ENCODE measurements around the gene SNX18. TPM values are rescaled to one million over a fixed set of nuclear protein-coding genes. Genes with fewer than 3 reads are reported as not detected.

Gene SNX18
- total RNA-seq, 1 experiment from 2014 or later, result 16.0 TPM

DNA sequence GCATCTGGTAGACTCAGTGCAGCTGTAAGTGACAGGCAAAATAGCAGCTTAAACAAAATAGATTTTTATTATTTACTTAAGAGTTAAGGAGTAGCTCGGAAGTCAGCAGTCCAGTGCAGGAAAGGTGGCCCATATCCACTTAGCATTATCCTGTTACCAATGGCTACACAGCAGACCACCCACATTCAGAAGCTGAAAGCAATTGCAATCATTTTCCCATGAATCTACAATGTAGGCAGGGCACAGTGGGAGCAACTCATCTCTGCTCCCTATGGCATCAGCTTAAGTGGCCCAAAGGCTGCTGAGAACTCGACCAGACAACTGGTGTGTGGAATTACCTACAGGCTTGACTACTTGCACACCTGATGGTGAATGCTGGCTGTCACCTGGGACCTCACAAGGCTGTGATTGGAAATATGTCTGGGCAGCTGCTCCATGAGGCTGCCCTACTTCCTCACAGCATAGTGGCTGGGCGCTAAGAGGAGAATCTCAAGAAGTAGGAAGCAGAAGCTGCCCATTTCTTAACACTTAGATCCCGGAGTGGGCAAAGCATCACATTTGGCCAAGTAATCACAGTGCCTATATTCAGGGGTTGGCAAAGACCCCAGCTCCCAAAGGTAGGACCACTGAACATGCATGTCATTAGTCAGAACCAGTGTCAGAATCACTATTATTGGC is 56.4 kb downstream of the SNX18 start:
- Histone ChIP-seq H3K27me3 (ENCODE audit: insufficient read depth, low read length) (no peaks in the 10 kb centered on the region), H3K4me1 (ENCODE audit: control insufficient read depth in 1 of 2, insufficient read depth in 2 of 2, low read length in 2 of 2) (no peaks in the 10 kb centered on the region), H3K27ac (ENCODE audit: low read depth, low read length) (no peak overlapping the region), H2AFZ (ENCODE audit: low read depth, low read length, poor library complexity, severe bottlenecking) (no peak overlapping the region), H3K9ac (ENCODE audit: low read length) (no peak overlapping the region), H3K9me3 (ENCODE audit: control insufficient read depth in 1 of 2, insufficient read depth in 1 of 2, low read depth in 1 of 2, low read length in 2 of 2) (no peaks in the 10 kb centered on the region), H3K9me2 (ENCODE audit: insufficient read depth) (no peaks in the 10 kb centered on the region), H4K20me1 (ENCODE audit: insufficient read depth) (no peaks in the 10 kb centered on the region), H3K4me3 (replicated peaks in 1 of 2; ENCODE audit: low read depth in 1 of 2, low read length in 2 of 2) (no peak overlapping the region), H3K79me2 (ENCODE audit: insufficient read depth, low read length) (no peaks in the 10 kb centered on the region), H3K4me2 (ENCODE audit: low read length) (no peak overlapping the region), H3K36me3 (ENCODE audit: control insufficient read depth in 1 of 2, insufficient read depth in 2 of 2, low read length in 2 of 2) (no peaks in the 10 kb centered on the region)
- no TSS peak for BruUV-seq (replicated peaks)
- CTCF ChIA-PET, result no interaction called here
- ATAC-seq, result no peak
- TF ChIP-seq EZH2phosphoT487 (IDR thresholded peaks at IDR 0.05; ENCODE audit: borderline replicate concordance), result no peak
- TF ChIP-seq, protein P1, sequence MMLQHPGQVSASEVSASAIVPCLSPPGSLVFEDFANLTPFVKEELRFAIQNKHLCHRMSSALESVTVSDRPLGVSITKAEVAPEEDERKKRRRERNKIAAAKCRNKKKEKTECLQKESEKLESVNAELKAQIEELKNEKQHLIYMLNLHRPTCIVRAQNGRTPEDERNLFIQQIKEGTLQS (IDR thresholded peaks at IDR 0.05), result no peak
- TF ChIP-seq EGR1 (IDR thresholded peaks at IDR 0.05; ENCODE audit: low read depth), result no peak
- TF ChIP-seq, protein P2, sequence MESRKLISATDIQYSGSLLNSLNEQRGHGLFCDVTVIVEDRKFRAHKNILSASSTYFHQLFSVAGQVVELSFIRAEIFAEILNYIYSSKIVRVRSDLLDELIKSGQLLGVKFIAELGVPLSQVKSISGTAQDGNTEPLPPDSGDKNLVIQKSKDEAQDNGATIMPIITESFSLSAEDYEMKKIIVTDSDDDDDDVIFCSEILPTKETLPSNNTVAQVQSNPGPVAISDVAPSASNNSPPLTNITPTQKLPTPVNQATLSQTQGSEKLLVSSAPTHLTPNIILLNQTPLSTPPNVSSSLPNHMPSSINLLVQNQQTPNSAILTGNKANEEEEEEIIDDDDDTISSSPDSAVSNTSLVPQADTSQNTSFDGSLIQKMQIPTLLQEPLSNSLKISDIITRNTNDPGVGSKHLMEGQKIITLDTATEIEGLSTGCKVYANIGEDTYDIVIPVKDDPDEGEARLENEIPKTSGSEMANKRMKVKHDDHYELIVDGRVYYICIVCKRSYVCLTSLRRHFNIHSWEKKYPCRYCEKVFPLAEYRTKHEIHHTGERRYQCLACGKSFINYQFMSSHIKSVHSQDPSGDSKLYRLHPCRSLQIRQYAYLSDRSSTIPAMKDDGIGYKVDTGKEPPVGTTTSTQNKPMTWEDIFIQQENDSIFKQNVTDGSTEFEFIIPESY (IDR thresholded peaks at IDR 0.05; ENCODE audit: extremely low read depth, insufficient replicate concordance, low read length), result no peak
- no peak for TF ChIP-seq YY1 (IDR thresholded peaks at IDR 0.05; ENCODE audit: extremely low read depth, insufficient replicate concordance, low read depth, low read length)
- no peak for TF ChIP-seq CBX3 (IDR thresholded peaks at IDR 0.05; ENCODE audit: low read depth)
- TF ChIP-seq ELF1 (IDR thresholded peaks at IDR 0.05; ENCODE audit: borderline replicate concordance, low read depth), result no peak
- TF ChIP-seq JUND (IDR thresholded peaks at IDR 0.05), result no peak
- no peak for TF ChIP-seq ZFX (IDR thresholded peaks at IDR 0.05)
- no peak for TF ChIP-seq SP1 (IDR thresholded peaks at IDR 0.05; ENCODE audit: low read depth)
- no peak for TF ChIP-seq POLR2AphosphoS5 (IDR thresholded peaks at IDR 0.05; ENCODE audit: low read depth, low read length)
- TF ChIP-seq SIN3A (IDR thresholded peaks at IDR 0.05; ENCODE audit: low read depth), result no peak
- no peak for TF ChIP-seq TCF7L2 (IDR thresholded peaks at IDR 0.05; ENCODE audit: borderline replicate concordance, extremely low read depth, insufficient read depth, insufficient read length)
- TF ChIP-seq POLR2A (IDR thresholded peaks at IDR 0.05; ENCODE audit: borderline replicate concordance, extremely low read depth, insufficient read depth, insufficient read length), result no peak
- no peak for TF ChIP-seq FOSL1 (IDR thresholded peaks at IDR 0.05; ENCODE audit: low read depth)
- TF ChIP-seq EZH2 (IDR thresholded peaks at IDR 0.05), result no peak
- TF ChIP-seq, protein P3, sequence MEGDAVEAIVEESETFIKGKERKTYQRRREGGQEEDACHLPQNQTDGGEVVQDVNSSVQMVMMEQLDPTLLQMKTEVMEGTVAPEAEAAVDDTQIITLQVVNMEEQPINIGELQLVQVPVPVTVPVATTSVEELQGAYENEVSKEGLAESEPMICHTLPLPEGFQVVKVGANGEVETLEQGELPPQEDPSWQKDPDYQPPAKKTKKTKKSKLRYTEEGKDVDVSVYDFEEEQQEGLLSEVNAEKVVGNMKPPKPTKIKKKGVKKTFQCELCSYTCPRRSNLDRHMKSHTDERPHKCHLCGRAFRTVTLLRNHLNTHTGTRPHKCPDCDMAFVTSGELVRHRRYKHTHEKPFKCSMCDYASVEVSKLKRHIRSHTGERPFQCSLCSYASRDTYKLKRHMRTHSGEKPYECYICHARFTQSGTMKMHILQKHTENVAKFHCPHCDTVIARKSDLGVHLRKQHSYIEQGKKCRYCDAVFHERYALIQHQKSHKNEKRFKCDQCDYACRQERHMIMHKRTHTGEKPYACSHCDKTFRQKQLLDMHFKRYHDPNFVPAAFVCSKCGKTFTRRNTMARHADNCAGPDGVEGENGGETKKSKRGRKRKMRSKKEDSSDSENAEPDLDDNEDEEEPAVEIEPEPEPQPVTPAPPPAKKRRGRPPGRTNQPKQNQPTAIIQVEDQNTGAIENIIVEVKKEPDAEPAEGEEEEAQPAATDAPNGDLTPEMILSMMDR (IDR thresholded peaks at IDR 0.05 in 2 of 3, conservative IDR thresholded peaks at IDR 0.05 in 1 of 3; ENCODE audit: borderline replicate concordance in 1 of 3, insufficient read depth in 1 of 3, low read depth in 2 of 3, low read length in 2 of 3), result no peak
- TF ChIP-seq ZNF274 (IDR thresholded peaks at IDR 0.05; ENCODE audit: low read depth, low read length), result no peak
- RAD21 ChIA-PET (ENCODE audit: low non-redundant PET in 1 of 2, low total read pairs in 2 of 2, uncharacterized antibody in 2 of 2, unreplicated experiment in 2 of 2), result no interaction called here
- intact Hi-C loops (cut with micrococcal nuclease), result no loop called here
- POLR2A ChIA-PET, result no interaction called here
- DNase-seq (ENCODE audit: low read depth, low spot score), result no peak
